ENCODE data around the gene PODXL2.

The PODXL2 gene

GRCh38 chr3:127660621-127661251 is 31.8 kb downstream of the PODXL2 start:
- no peak for DNase-seq

GRCh38 chr3:127661600-127661999 is 32.6 kb downstream of the PODXL2 start:
- DNase-seq = peak; percentile 19

- DNase-seq = peak; percentile 33
Observed at GRCh38 chr3:127662001-127662469, 33.0 kb downstream of the PODXL2 start.

- DNase-seq = no peak
Observed at GRCh38 chr3:127663151-127663550, 34.2 kb downstream of the PODXL2 start.

GRCh38 chr3:127665165-127665564 is 36.2 kb downstream of the PODXL2 start:
- no peak for DNase-seq

- peak; percentile 15 for DNase-seq
Observed at GRCh38 chr3:127665586-127665985, 36.6 kb downstream of the PODXL2 start.

GRCh38 chr3:127666676-127667075 is 37.7 kb downstream of the PODXL2 start:
- no peak for DNase-seq

- peak; percentile 30 for DNase-seq
Observed at GRCh38 chr3:127667119-127667681, 38.2 kb downstream of the PODXL2 start.

GRCh38 chr3:127668906-127669305 is 39.9 kb downstream of the PODXL2 start:
- peak; percentile 49 for DNase-seq

- DNase-seq = peak; percentile 42
Observed at GRCh38 chr3:127669541-127670228, 40.7 kb downstream of the PODXL2 start.

- no peak for DNase-seq
Observed at GRCh38 chr3:127670229-127670559, 41.2 kb downstream of the PODXL2 start.

- DNase-seq = peak; percentile 55
Observed at GRCh38 chr3:127670761-127671522, 42.0 kb downstream of the PODXL2 start.

- peak; percentile 82 for DNase-seq
Observed at GRCh38 chr3:127671523-127672428, 42.8 kb downstream of the PODXL2 start.

- DNase-seq = peak; percentile 91
Observed at GRCh38 chr3:127672429-127673190, 43.6 kb downstream of the PODXL2 start, which contains the start of gene ABTB1. Gene ABTB1 (plus strand): TSS chr3:127672952. CDS start chr3:127673026, 74 bp downstream.

GRCh38 chr3:127673191-127674100 is 44.5 kb downstream of the PODXL2 start:
- no peak for DNase-seq

GRCh38 chr3:127674101-127674721 is 45.2 kb downstream of the PODXL2 start:
- peak; percentile 61 for DNase-seq

GRCh38 chr3:127674790-127675189 is 45.8 kb downstream of the PODXL2 start:
- peak; percentile 52 for DNase-seq

- DNase-seq = peak; percentile 50
Observed at GRCh38 chr3:127675651-127676391, 46.8 kb downstream of the PODXL2 start.

- peak; percentile 48 for DNase-seq
Observed at GRCh38 chr3:127676456-127676855, 47.5 kb downstream of the PODXL2 start.

Data from activated CD8-positive, alpha-beta memory T cell treated with anti-CD3 and anti-CD28 coated beads for 24 hours (primary cell).